ENCODE measurements around the gene ROPN1L.
"Not testable (repeated sequence)": the region's sequence is repeated elsewhere in the genome, so short reads cannot be mapped to it uniquely, and the experiment has no call there.

Gene ROPN1L

DNA sequence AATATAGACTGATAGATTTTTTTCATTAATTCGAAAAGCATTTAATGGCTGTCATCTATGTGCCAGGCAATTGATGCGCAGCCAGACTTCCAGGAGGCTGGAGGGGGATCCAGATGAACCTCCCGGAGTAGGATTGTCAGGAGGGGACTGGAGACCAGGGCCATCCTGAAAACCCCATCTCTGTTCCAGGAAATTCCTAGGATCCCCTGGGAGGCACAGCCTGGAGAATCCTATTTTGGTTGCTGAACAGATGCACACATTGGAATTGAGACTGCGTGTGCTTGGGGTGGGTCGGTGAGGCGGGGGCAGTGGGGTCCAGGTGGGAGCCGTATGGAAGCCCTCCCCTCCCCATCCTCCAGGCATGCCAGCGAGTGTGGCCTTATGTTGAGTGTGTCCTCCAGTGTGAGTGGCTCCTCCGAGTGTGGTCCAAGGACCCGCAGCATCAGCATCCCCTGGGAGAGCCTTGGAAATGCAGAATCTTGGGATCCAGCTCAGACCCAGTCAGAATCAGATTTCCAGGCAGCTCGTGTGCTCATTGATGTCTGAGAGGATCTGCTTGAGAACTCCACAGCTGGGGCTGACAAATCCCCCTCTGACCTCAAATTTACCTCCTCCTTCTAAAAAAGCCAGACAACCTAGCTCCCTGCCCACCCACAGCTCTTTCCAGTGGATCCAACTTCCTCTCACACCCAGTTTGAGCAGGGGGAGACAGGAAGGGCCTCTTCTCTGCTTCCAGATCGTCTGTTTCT is 38.7 kb downstream of the ROPN1L start:
- DNase-seq, result no peak

DNA sequence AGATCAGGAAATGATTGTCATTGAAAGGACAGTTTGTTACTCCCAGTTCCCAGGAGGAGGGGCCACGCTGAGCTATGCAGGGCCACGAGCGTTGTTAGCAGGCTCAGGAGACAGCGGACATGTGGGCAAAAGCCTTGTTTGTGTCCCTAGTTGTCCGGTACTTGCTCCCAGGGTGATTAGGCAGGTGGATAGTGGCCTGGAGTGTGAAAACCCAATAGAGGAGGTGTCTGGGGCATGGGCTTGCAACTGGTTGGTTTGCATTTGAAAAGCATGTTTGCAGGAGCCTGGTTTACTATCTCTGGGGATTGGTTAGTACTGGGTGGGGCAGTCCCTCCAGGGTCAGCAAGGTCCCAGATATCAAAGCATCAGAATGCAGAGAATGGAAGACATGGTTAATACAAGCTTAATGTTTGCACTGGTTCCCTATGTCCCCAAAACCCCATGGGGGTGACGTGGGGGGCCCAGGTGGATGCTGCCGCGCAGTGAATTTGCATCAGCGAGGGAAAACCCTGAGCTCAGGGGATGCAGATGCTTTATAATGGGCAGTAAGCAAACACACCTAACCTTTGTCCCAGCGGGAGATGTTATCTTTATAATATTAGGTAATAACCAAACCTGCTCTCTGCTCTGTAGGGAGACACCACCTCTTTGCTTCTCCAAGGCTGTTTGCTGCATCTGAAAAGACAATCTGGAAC is 39.7 kb downstream of the ROPN1L start:
- no peak for DNase-seq

DNA sequence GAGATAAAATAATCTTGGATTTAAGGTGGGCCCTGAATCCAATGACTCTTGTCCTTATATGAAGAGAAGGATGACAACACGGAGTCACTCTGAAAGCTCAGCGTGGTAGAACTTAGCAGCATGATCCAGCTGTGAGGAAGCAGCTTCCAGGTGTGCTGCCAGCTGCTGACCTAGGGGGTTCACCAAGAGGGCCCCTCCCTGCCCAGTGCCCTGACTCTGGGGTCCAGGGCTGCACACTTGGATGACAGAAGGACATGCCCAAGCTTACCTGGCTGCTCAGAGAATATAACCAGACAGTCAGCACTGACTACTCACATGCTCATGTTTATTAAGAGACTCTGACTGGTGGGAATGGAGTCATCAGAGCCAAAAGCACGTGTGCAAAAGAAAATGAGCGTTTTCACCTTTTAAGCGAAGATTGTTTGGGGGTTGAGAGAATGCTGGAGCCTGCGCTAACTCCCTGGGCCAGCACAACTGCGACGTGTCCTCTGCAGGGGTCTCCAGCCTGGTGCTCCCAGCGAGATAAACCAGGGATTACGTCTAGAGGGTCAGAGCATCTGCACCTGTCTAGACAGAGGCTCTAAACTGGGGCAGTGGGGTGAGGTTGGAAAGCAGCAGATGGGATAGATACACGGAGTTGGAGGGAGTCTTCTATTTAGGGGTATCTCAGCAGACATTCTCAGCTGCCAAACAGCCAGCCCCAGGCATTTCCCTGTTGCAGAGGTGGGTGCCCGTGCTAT is 41.3 kb downstream of the ROPN1L start:
- no peak for DNase-seq

DNA sequence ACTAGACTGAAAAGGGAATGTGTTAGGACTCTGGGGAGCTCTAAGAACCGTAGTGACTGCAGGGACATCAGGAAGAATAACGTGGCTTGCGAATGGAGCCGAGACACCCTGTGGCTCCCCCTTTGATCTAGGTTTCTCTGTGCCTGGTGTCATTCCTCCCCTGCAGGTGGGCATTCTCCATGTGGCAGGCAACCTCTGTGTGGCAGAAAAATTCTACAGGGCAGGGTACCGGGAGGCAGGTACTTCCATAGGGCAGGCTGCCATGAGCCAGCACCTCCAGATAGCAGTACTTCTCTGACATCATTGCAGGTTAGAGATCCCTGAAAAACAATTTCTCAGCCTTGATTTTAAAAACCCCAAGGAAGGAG is 43.1 kb downstream of the ROPN1L start:
- DNase-seq, result no peak

DNA sequence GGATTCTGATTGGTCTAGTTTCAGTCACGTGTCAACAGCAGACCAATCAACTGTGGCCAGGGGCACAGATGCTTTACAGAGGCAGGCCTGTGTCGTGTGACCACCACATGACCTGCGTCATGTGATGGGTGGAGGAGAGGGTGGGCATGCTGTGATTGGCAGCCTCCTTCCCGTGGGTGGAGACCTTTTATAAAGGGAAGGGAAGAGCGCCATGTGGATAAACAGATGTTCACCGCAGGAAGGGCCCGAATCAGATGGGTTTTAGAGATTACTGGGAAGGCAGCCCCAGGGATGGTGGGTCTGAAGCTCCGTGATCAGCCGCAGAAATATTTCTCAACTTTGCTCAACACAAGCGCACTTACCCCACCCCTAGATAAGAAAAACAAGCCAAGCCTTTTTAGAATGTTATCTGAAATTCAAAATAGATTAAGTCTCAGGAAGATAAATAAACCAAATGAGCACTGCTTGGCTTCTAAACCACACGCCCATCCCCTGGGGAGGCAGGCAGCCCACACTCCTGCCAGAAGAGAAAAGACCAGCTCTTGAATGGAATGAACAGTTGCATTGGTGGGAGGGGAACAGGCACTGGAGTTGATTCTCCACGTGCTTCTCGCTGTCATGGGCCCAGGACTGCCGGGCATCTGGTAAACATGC is 43.6 kb downstream of the ROPN1L start:
- no peak for DNase-seq

DNA sequence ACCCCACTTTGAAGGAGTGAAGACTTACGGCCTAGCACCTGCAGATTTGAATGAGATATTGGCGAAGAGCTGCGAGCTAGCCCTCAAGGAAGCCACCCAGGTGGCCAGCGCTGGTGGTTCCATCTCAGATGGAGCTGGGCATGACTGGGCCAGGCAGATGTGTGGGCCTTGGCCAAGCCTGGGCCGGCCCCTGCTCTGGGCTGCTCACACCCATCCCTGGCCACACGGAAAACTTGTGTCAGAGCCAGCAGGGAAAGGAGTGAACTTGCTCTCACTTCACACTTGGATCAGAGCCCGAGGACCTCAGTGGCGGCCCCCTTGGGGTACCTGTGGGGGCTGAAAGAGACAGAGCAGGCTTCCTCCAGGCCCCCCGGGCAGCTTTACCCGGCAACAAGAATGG is 44.2 kb downstream of the ROPN1L start:
- DNase-seq, result no peak

DNA sequence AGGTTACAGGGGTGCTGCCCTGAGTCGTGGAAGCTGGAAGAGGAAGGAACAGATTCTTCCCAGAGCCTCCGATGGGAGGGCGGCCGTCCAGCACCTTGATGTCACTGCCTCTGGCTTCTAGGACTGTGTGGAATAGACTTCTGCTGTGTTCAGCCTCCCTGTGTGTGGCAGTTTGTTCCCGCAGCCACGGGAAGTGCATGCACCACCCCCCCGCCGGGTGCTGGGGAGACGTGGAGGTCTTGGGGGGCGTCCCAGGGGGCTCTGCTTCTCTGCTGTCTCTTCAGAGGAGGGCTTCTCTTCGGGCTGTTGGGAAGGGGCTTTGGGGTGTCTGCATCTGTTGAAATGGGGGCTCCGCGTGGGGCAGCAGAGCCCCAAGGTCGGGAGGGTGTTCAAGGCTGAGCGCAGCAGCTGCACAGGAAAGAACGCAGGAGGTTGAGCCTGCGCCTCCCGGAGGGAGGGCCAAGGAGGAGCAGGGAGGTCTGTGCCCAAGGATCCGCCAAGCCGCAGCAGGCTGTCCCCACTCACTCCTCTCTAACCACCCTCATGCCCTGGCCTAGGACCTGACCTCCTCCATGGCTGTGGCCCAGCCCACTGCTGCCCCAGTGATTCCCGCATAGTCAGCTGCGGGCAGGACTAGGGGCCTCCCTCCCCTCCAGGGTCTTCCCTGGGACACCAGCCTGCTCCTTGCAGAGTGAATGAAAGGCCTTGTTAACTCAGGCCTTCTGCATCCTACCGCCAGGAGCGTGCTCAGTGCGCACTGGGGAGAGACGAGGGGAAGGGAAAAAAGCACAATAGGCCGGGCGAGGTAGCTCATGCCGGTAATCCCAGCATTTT is 45.0 kb downstream of the ROPN1L start:
- DNase-seq, result no peak

DNA sequence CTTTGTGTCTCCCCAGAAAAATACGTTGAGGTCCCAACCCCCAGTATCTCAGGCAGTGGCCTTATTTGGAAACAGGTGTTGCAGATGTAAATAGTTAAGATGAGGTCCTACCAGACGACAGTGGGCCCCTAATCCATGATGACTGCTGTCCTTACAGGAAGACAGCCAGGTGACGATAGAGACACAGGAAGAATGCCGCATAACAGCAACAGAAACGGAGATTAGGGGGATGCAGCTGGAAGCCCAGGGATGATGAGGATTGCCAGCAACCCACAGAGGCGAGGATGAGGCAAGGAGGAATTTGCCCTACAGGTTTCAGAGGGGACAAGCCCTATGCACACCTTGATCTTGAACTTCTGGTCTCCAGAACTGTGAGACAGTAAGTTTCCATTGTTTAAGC is 46.5 kb downstream of the ROPN1L start:
- DNase-seq, result no peak

DNA sequence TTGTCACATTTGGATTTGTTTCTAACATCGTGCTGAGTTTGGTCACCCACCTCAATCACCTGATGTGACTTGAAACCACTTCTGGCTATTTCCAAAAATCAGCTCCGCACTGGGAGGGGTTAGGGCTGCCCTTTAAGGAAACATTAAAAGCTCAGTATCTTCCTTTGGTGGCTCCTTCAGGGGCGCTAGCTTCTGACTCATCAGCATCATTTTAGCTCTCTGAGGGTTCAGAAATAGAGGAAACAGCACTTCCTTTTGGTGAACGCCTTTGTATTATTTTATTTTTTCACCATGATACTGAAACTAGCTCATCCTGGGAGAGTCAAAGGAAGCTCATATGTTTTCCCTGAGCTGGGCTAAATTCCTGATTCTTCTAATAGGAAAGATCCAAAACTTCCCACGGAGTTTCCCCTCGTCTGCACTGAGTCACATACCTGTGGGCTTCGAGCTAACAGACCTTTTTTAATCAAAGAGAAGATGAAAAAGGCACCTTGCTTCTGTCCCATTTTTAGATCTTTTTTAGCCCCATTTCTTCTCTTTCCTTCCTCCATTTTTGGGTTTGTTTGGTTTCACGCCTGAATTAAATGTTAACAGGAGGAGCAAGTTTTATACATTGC is 48.2 kb downstream of the ROPN1L start:
- no peak for DNase-seq

DNA sequence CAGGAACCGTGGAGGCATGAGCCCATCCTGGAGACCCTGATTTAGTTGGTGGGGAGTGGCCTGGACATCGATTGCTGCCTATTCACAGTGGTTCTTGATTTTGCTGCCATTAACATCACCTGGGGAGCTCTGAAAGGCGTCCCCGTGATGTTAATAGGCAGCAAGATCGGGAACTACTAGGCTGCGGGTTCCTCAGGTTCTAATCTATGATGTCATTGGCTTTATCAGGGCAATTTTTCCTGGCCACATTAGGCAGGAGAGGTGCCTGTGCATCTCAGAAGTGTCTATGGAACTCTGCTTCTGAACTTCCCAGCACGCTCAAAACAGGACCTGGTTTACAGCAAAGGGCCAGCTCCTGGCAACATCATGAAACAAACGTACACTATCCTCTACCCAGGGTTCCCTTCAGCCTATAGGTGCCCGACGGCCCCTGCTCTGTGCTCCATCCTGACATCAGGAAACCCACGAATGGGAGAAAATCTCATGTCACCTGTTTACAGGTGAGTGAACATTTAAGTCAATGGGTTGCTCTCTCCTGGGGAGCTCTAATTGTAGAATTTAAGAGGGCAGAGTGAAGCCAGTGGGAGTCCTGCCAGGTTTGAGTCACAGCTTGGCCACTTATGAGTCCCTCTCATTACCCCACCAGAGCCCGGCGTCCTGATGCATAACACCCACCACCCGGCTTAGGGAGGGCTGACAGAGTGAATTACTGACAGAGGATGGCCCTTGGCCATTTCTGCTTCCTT is 49.4 kb downstream of the ROPN1L start:
- no peak for DNase-seq

DNA sequence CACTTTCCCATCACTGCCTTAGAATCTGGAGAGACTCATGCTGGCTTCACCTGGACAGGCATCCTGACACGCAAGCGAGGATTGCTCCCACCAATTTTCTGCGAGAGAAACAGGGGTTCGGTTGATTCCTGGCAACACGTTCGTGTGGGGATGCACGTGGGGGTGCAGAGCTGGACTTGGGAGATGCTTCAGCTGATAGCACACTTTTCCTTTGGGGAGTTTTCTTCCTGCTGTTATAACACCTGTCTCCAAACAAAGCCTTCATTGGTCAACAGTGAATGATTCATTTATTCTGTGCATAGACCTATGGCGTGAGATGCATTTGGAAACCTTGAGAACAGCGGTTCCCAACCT is 50.0 kb downstream of the ROPN1L start:
- DNase-seq, result no peak

DNA sequence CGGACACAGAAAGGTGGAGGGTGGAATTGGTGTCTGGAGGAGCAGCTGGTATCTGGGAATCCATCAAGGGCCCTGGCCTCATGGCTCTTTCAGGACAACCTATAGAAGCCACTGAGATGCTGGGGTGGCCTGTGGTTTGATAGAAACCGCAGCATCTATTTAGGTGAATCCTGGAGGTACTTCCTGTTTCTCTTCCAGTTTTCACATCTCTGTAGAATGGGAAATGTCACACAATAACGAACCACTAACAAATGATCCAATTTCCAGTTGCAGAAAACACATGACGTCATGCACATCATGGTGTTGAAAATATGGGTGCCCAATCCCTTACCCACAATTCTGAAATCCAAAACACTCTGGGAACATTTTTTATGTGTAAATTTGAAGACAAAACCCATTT is 52.2 kb downstream of the ROPN1L start:
- DNase-seq, result no peak

DNA sequence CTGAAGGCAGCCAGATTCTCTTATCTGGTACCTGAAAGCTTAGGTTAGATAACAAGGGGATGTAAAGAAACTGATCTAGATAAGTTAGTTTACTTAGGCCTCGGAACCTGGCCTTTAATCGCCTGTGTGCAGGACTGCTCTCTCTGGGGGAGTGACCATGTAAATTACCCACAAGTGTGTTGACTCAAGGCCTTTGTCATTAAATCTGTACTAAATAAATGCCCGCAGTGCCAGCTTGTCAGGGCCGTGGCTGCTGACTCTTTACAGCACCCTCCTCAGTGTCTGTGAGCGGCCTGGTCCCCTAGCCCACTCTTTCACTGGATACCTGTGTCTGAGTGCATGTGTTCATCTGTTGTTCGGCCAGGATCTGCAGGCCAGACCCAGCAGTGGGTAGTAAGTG is 52.8 kb downstream of the ROPN1L start:
- not testable (repeated sequence) for DNase-seq

DNA sequence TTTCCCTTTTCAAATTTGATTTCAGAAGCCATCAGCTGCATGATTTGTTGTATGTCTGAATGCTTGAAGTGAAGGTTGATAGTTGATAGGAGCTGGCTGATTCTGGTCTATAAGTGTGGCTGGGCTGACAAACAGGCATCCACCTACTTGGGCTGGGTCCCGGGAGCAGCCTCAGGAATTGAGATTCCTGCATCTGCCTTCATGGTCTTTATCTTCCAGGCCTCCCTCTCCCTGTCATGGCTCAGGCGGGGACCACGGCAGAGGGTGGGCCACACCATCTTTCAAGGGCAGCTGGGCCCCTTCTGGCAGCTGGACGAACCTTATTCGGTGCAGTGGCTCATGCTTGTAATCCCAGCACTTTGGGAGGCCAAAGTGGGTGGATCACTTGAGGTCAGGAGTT is 55.9 kb downstream of the ROPN1L start:
- DNase-seq, result no peak

DNA sequence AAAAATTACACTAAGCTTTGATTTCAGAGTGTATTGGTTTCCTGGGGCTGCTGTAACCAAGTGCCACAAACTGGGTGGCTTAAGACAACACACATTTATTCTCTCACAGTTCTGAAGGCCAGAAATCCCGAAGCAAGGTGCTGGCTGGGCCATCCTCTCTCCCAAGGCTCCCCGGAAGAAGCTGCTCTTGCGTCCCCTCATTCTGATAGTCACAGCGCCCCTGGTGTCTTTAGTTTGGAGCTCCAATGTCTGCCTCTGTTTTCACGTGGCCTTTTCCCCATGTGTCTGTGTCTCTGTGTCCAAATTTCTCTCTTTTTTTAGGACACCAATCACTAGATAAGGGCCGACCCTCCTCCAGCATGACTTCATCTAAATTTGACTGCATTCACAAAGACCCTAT is 56.7 kb downstream of the ROPN1L start:
- no peak for DNase-seq

DNA sequence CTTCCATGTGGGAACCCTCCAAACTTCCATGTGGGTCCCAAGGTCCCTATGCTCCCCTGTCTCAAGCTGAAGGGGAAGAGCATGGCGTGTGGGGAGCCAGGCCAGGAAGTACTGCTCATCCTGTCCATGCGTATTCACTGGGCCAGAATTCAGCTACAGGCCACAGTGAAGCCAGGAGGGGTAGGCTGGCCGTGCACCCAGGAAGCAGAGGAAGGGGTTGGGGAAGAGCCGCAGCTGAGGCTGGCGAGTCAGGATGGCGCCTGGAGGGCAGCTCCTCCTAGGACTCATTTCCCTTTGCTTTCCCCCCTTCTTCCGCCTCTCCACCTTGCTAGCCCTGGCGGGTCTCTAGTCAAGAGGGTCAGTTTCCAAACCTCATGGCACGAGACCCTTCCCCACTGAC is 57.4 kb downstream of the ROPN1L start:
- DNase-seq, result no peak

DNA sequence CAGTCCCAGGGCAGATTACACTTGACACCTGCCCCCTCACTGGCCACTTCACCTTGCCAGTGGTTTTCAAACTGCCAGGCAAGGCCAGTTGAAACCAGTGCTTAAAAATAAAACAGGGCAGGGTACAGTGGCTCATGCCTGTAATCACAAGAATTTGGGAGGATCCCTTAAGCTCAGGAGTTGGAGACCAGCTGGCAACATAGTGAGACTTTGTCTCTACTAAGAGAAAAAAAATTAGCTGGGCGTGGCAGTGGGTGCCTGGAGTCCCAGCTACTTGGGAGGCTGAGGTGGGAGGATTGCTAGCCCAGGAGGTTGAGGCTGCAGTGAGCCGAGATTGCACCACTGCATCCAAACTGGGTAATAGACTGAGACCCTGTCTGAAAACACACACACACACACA is 58.1 kb downstream of the ROPN1L start:
- DNase-seq, result no peak

DNA sequence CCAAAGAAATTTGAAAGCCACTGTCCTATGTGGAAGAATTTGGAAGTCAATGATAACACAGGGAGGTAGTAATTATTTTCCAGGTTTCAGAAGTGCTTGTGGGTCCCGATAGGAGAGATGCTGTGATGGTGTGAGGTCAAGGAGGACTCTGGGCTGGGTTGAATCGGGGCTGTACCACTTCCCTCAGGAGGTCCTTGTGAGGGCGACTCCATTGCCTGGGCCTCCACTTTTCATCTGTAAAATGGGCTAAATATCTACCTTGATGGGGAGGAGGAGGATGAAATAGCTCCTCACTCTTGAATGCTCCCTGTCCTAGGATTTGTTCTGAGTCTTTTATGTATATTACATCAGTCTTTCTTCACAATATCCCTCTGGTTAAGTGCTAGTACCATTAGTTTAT is 59.0 kb downstream of the ROPN1L start:
- no peak for DNase-seq

DNA sequence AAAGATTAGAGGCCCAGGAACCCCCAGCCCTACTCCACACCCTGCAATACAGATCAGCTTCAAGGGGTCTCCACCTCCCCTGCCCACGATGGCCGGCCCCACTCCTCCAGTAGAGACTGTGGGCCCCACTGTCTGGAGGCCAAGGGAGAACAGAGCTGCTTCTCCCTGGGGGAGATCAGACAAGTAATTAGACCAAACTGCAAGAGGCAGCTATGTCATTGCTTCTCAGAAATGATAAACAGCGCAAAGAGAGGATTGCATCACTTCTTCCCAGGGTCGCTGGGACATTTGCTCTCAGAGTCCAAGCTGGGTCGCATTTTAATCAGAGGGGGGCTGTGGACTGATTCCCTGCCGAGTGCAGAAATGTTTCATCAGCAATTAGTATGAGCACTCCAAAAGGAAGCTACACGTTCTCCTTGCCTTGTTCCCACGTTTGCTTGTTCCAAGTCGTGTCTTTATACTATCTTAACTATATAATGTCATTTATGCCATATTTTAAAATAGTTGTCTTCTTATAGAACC is 59.9 kb downstream of the ROPN1L start:
- DNase-seq, result no peak

DNA sequence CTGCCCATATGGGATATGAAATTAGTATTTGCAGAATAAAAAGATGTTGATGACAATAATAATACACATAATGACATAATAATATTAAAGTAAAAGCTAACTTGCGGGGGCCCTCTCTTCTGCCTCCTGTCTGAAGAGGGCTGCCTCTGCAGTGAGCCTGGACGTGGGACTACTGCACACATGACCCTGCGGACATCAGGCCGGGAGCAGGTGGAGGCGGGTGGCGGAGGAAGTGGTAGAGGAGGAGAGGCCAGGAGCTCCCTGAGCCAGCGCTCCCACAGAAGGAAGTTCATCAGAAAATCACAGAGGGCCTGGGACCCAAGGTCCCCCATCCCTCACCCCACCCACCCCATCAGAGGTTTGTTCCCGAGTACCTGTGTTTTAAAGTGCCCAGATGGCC is 60.5 kb downstream of the ROPN1L start:
- DNase-seq, result no peak

DNA sequence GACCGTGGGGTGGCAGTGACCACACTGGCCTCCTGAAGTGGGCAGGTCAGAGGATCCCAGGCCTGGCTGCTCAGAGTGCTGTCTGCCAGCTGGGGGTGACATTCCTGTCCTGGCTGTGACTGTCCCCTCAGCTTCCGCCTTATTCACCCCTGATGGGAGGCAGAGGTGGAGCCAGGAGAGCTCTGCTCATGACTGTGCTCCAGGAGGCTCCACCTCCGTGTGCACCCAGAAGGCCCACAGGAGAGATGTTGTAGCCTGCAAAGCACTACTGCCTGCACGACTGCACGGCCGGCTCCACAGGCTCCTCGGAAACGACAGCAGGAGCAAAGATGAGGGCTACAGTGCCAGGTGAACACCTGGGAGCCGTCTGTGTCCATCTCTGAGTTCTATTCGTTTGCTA is 60.9 kb downstream of the ROPN1L start:
- DNase-seq, result no peak
